ENCODE data around the gene KRTAP5-8. TPM values are rescaled to one million over a fixed set of nuclear protein-coding genes. Genes with fewer than 3 reads are reported as not detected.
"Not testable (repeated sequence)": the region's sequence is repeated elsewhere in the genome, so short reads cannot be mapped to it uniquely, and the experiment has no call there.

The KRTAP5-8 gene
- total RNA-seq, 2 donors from 2014 or later = 0.68 TPM; not detected in 1

GRCh38 chr11:71527576-71528210 lies 10.1 kb upstream of the KRTAP5-8 start:
- Histone ChIP-seq H3K4me1 (ENCODE audit: control insufficient read depth in 1 of 2, low read depth in 2 of 2) (no peaks in the 10 kb centered on the region), H3K9me3 (no peaks in the 10 kb centered on the region), H3K4me3 (no peak overlapping the region), H3K27ac (no peak overlapping the region), H3K36me3 (no peaks in the 10 kb centered on the region), H3K27me3 (replicated peaks; ENCODE audit: insufficient read depth) (no peaks in the 10 kb centered on the region)
- no peak for ATAC-seq (ENCODE audit: insufficient number of reproducible peaks, low FRiP score, low read depth)
- DNase-seq (ENCODE audit: low spot score) = no peak
- no peak for TF ChIP-seq CTCF (IDR thresholded peaks at IDR 0.05)

DNA sequence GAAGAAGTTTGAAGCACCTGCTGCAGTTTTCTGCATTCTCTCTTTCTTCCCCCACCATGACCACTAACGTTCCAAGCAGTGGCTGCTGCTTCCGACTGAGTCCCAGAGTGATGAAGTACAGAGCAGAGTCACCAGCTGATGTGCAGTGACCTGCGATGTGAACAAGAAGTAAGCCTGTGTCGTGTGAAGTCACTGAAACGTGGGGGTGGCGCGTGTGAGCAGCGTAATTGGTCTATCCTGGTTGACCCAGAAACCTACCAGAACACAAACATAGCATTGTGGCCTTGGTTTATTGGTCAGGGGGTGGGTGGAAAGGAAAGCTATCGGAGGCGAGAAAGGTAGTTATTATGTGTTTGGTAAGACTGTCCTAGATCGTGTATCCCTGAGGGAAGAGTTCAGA lies 7.2 kb upstream of the KRTAP5-8 start:
- no peak for DNase-seq (ENCODE audit: low spot score)
- H3K4me3 ChIP-seq = no peak overlapping the region
- H3K27ac ChIP-seq = no peak overlapping the region
- ATAC-seq (ENCODE audit: insufficient number of reproducible peaks, low FRiP score, low read depth) = no peak
- no peaks in the 10 kb centered on the region for H3K9me3 ChIP-seq
- H3K4me1 ChIP-seq (ENCODE audit: control insufficient read depth in 1 of 2, low read depth in 2 of 2) = no peaks in the 10 kb centered on the region
- H3K27me3 ChIP-seq (replicated peaks; ENCODE audit: insufficient read depth) = no peaks in the 10 kb centered on the region
- H3K36me3 ChIP-seq = no peaks in the 10 kb centered on the region
- no peak for TF ChIP-seq CTCF (IDR thresholded peaks at IDR 0.05)

DNA sequence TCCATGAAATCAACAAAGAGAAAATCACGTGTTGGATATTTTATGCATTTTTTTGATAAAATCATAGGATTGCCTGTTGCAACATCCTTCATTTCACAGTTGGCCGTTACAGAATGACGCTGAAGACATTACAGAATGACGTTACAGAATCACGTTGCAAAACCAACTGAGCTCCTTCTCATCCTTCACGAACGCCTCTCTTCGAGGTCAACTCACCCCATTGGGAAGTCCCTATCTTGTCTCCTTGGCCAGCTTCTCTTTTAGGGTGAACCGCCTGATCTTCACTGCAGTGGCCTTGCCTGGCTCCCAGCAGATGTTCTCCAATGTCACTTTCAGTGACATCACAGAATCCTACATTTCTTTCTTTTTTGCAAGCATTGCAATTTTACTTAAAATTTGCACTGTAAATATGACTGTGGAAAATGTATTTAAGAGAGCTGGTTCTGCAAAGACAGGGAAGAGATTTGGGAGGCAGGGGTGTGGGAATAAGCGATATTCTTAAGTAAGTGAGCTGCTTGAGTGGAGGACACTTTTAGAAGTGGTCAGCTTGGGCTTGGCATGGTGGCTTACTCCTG lies 5.7 kb upstream of the KRTAP5-8 start:
- Histone ChIP-seq H3K4me3 (no peak overlapping the region), H3K27me3 (replicated peaks; ENCODE audit: insufficient read depth) (no peaks in the 10 kb centered on the region), H3K27ac (no peak overlapping the region), H3K36me3 (no peaks in the 10 kb centered on the region), H3K4me1 (ENCODE audit: control insufficient read depth in 1 of 2, low read depth in 2 of 2) (no peaks in the 10 kb centered on the region), H3K9me3 (no peaks in the 10 kb centered on the region)
- ATAC-seq (ENCODE audit: insufficient number of reproducible peaks, low FRiP score, low read depth) = no peak
- TF ChIP-seq CTCF (IDR thresholded peaks at IDR 0.05) = no peak
- DNase-seq (ENCODE audit: low spot score) = no peak

GRCh38 chr11:71534711-71535608 lies 2.9 kb upstream of the KRTAP5-8 start:
- H3K27ac ChIP-seq; H3K4me1 ChIP-seq (ENCODE audit: control insufficient read depth in 1 of 2, low read depth in 2 of 2); ATAC-seq (ENCODE audit: insufficient number of reproducible peaks, low FRiP score, low read depth); H3K9me3 ChIP-seq; H3K36me3 ChIP-seq; H3K27me3 ChIP-seq (replicated peaks; ENCODE audit: insufficient read depth); DNase-seq (ENCODE audit: low spot score); H3K4me3 ChIP-seq: not testable (repeated sequence)

- DNase-seq (ENCODE audit: low spot score) (no peak), ATAC-seq (ENCODE audit: insufficient number of reproducible peaks, low FRiP score, low read depth) (no peak)
- Histone ChIP-seq H3K27me3 (replicated peaks; ENCODE audit: insufficient read depth) (no peaks in the 10 kb centered on the region), H3K9me3 (no peaks in the 10 kb centered on the region), H3K36me3 (no peaks in the 10 kb centered on the region), H3K4me1 (ENCODE audit: control insufficient read depth in 1 of 2, low read depth in 2 of 2) (no peaks in the 10 kb centered on the region), H3K4me3 (no peak overlapping the region), H3K27ac (no peak overlapping the region)
- no peak for TF ChIP-seq CTCF (IDR thresholded peaks at IDR 0.05)
Measured at GRCh38 chr11:71535825-71536224, 2.0 kb upstream of the KRTAP5-8 start.
